NCI-H2171 treated with DMSO at 0.1 percent for 48 hours (cell line): Measurements from ENCODE around the gene TRMT11.
"Not testable (repeated sequence)": the region's sequence is repeated elsewhere in the genome, so short reads cannot be mapped to it uniquely, and the experiment has no call there.

Source experiments
- DNase-seq: peaks from one replicate; lab custom pipeline; 2025; lab: John Stamatoyannopoulos, UW

The TRMT11 gene

GRCh38 chr6:125986301-125987025 lies at the start of gene TRMT11:
TSS of gene TRMT11 (plus strand) at chr6:125986540. CDS start at chr6:125986551, 11 bp downstream.
- DNase-seq = peak; percentile 96

- DNase-seq = no peak
Observed at GRCh38 chr6:125939026-125939425, 47.3 kb upstream of the TRMT11 start.

DNA sequence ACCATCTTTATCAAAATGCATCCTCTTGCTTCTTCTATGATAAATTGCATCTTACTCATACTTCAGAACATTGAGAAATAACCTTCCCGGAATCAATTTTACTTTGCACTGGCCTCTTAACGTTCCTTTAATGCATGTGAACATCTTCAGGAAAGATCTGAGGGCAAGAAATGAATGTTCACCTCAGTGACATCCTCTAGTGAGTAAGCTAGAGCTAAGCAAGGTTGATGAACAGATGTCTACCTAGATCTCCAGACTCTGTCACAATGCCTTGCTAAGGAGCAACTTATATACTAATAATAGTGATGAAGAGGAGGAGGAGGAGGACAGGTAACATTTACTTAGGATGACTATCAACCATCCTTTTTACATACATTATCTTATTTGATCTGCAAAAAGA lies 46.5 kb upstream of the TRMT11 start:
- DNase-seq = no peak

GRCh38 chr6:125940247-125941041 lies 45.9 kb upstream of the TRMT11 start:
- DNase-seq = no peak

DNA sequence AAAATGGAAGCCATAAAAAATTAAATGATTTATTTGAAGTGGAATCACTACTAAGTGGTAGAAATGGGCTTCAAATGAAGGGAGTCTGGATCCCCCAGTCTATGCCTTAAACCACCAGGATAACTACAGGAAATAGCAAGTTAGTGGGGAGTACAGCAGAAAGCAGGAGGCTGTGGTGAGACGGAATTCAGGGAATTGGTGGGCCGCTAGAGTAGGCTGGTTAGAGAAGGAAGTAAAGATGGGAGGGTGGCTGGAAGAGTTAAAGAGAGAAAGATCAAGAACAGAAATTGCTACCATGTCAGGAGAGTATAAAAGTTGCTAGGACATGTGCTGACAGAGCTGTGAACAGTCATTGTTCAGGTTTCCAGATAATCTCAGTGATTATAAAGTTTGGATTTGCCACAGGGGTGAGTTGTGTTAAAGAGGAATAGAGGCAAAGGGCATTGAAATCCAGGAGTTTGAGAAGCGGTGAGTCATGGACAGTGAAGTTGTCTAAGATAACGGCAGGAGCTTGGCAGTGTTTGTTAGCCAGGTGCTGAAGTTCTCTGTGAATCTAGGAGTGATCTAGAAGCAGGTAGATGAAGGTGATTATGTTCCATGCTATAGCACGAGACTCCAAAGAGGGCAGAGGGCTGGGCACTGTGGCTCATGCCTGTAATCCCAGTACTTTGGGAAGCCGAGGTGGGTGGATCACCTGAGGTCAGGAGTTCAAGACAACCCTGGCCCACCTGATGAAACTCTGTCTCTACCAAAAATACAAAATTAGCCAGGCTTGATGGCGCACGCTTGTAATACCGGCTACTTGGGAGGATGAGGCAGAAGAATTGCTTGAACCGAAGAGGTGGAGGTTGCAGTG lies 43.4 kb upstream of the TRMT11 start:
- no peak for DNase-seq

DNA sequence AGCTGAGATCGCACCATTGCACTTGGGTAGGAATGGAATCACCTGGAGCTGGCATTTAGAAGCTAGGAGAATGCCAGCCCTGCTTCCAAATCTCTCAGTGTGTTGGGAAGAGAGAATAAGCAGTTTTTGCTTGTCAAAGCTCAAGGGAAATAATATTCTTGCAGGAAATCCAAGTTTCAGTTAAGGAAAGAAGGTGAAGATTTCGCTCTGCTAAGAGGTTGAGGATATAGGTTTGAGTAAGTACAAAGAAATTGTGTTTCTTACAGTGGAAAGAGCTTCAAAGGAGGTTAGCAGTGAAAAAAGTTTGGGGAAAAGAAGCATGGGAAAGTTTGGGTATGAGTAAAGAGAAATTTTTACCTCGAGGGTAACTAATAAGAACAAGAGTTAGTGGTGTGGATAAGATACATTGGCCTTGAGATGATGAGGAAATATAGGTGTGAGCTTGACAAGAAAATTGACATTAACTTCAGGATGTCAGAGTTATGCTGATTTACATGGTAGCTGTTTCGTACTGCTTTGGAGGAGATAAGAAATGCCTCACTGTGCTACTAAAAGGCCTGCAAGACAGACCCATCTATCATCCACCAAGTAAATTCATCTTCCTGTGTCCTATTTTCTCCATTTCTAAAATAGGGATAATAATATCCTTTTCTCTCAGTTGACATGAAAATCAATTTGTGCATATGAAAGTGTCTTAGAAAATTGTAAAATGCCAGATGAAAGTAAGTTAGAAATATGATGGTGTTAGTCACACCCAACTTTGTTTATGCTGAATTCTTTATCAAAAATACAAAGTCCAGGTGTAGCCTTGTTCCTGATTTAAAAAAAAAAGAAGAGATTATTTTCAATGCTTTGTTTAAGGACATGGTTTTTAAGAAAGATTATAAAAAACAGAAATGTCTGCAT lies 42.6 kb upstream of the TRMT11 start:
- DNase-seq = no peak

DNA sequence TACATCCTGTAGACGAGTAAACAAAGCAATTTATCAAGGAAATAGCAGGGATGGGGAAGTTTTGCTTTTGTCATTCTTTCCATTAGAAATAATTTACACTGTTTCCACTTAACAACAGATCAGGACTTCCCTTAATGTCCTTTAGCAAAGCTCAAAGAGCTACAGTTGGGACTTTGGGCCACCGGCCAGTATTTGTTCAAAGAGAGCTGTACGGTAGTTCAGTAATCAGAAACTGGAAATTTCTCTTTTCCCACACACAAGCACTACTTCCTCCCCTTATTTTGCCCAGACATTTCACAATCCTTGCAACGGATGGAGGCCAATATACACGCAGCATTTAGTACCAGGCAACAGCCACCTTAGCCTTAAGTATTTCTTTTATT lies 41.9 kb upstream of the TRMT11 start:
- no peak for DNase-seq

GRCh38 chr6:125944896-125945295 lies 41.4 kb upstream of the TRMT11 start:
- no peak for DNase-seq

DNA sequence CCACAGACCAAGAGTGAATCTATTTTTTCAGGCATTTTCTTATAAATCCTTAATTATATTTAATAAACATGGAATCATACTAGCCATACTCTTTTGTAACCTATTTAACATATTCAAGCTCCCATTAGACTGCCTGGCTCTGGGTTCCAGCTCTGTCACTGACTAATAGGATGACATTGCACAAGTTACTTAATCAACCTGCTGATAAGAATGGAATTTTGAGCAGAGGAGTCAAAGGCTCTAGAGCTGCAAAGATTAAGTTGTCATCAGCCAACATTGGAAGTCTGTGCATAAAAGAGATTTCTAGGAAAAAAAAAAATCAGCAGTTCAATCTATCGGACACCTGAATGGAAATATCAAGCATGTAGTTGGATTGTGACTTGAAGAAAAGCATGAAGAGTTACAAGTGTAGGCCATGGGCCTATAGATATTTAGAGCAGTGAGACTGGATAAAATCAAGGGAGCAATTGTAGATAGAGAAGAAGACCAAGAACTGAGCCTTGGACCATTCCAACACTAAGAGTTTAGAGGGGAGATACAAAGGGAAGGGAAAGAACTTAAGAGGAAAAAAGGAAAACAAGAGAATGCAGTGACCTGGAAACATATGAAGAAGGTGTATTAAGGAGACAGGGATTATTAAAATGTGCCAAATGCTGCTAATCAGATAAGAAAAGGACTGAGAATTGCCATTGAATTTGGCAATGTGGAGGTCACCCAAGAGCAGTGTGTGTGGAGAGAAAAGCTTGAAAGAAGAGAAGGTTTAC lies 40.8 kb upstream of the TRMT11 start:
- DNase-seq = no peak

GRCh38 chr6:125947615-125948014 lies 38.7 kb upstream of the TRMT11 start:
- no peak for DNase-seq

- no peak for DNase-seq
Observed at GRCh38 chr6:125948455-125948854, 37.9 kb upstream of the TRMT11 start.

- no peak for DNase-seq
Observed at GRCh38 chr6:125949069-125949468, 37.3 kb upstream of the TRMT11 start.

DNA sequence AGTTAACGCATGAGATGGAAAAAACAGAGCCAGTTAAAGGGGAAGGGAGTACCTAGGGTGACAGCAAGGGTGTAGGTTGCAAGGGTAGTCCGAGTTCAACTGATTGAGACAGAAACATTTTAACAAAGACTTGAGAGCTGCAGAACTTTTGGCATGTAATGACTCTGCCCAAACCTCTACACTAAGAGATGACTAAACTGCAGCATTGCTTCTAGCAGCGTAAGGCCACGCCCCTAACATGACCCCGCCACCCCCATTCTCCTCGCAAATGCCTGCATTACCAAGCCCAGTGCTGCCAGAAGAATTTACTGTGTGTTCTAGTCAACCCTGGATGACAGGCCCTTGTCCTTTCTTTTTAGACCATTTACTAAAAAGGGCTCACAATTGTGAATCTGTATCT lies 36.0 kb upstream of the TRMT11 start:
- no peak for DNase-seq

GRCh38 chr6:125950716-125951115 lies 35.6 kb upstream of the TRMT11 start:
- not testable (repeated sequence) for DNase-seq

DNA sequence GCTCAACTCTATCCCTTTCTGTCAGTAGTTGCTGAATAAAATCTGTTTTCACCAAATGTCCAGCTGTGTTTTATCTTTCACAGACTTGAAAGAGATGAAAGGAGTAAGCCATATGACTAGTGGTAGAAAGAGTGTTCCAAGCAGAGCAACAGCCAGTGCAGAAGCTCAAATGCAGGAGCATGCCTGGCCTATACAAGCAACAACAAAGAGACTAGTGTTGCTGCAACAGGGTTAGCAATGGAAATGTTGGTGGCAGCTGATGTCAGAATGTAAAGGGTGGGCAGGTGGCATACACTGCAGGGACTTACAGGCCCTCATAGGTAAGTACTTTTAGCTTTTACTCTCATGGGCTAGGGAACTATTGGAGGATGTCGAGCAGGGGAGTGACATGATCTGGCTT lies 35.0 kb upstream of the TRMT11 start:
- no peak for DNase-seq

DNA sequence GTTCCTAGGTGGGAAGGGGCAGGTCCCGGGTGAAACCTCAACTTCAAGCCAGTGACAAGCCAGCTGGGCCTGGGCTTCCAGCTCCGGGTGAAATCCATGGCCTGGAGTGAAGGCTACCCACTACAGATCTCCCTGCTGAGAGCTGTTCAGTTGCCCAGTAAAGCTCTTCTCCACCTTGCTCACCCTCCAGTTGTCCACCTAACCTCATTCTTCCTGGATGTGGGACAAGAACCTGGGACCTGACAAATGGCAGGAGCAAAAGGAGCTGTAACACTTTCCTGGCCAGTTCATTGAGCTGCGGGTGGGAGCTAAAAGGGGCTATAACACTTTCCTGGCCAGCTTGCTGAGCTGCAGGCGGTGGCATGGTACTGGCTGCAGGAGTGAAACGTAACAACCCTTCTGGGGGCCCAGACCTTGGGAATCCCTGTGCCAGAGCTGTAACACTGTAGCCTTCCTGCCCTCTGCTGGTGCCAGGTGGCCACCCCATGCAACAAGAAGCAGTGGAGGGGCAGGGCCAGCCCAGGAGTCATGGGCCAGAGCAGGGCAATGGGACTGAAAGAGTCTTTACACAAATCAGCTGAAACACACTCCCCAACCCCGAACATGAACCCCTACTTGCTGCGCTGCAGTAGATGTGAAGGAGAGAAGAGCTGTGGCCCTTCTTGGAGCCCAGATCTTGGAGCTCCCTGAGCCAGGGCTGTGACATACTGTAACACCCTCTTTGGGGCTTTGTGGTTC lies 33.4 kb upstream of the TRMT11 start:
- DNase-seq = peak; percentile 11

DNA sequence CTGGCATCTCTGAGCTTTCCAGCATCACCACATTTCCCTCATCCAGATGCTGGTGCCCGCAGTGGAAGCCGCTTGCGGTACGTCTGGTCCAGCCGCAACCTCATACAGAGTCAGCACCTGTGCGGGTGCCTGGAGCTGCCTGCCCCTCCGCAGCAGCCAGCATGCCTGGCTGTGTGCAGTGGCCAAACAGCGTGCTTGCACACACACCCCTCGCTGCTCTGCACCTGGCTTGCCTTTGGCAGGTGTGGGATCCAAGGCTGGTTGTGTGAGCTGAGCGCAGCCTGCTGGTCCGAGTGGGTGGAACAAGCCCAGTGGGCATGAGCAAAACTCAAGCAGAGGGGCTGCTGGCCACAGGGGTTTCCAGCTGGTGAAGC lies 32.9 kb upstream of the TRMT11 start:
- DNase-seq = peak; percentile 72

DNA sequence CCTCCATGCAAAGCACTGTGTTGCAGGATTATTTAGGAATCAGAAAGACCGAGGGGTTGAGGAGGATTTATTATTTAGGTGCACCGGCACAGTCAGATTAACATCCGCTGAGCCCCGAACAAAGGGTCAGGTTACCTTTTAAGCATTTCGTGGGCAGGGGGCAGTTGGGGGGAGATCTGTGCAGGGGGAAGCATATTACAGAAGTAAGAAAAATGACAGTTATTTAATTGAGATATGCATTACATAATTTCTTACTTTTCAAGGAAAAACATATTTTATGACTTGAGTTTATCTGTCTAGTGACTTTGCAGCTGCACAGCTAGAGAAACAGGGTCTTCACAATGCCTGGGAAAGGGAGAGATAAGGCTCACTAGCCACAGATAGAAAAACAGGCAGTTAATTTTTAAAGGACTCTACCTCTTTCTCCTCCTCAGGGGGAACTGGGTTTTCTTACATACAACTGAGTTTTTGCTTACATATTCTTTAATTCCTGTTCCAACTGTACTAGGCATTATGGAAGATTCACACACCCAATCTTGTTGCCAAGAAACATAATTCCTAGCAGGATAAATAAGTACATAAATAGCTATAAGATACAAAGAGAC lies 31.5 kb upstream of the TRMT11 start:
- no peak for DNase-seq

- DNase-seq = peak; percentile 26
Observed at GRCh38 chr6:125955973-125956372, 30.4 kb upstream of the TRMT11 start.
